K562 (cell line): Measurements from ENCODE around the gene MAP2K6. TPM values are rescaled to one million over a fixed set of nuclear protein-coding genes. Genes with fewer than 3 reads are reported as not detected.

Source experiments
- ATAC-seq: fragments of 200-7000 bp; cut with Tn5 transposase; 3 replicates; pipeline ENCODE4 v1.9.1; 2020; ENCODE audit warnings: moderate library complexity
- BruUV-seq: library from RNA; stranded (reverse); fragments of 400-500 nt; replicated peaks from 2 replicates; lab custom pipeline; 2021; lab: Mats Ljungman, UMichigan
- CTCF ChIA-PET: fragments of 300-600 bp; formaldehyde crosslinking; extraction: SDS; loops from one replicate; lab custom pipeline; 2021; ENCODE audit warnings: low intra/inter-chr PET ratio; lab: Yijun Ruan, JAX
- POLR2A ChIA-PET: fragments of 300-600, 350-650 bp; sonication (Branson Sonifier 250); formaldehyde crosslinking; extraction: SDS; loops from one replicate; lab custom pipeline; 2021; ENCODE audit warnings: antibody characterized with exemption, inconsistent platforms; lab: Yijun Ruan, JAX
- DNase-seq, 4 experiments: peaks; one replicate each; pipeline versions ENCODE4 v3.0.0 to v3.0.0-alpha.2; 2011 to 2018; ENCODE audit warnings: low spot score in 3 of 4, mixed read lengths in 3 of 4; ENCODE audit errors: extremely low read depth in 1 of 4
- FAIRE-seq: peaks from 2 replicates; lab custom pipeline; 2011; peaks lifted over from hg19 to GRCh38; lab: Jason Lieb, UNC
- H2AFZ ChIP-seq: 2 replicates; pipeline ENCODE4 v1.6.0; 2011; ENCODE audit warnings: low read depth, low read length, control low read depth, inconsistent platforms
- H3K27ac ChIP-seq: fragments of 200-600 bp; 3 replicates; pipeline ENCODE4 v1.8.0; 2011; ENCODE audit warnings: low read depth, mild to moderate bottlenecking, control low read depth, inconsistent platforms, low read length, moderate library complexity, mixed read lengths; ENCODE audit errors: extremely low read depth
- H3K27me3 ChIP-seq, 2 experiments: fragments of 300-600 bp in 1 of 2; 2 replicates in 1 of 2; 3 replicates in 1 of 2; pipeline versions ENCODE4 v1.6.0 to v1.8.0; 2011; ENCODE audit warnings: inconsistent platforms in 2 of 2, low read length in 2 of 2, mild to moderate bottlenecking in 1 of 2, mixed read lengths in 1 of 2, moderate library complexity in 1 of 2; ENCODE audit not compliant: control insufficient read depth in 2 of 2, insufficient read depth in 2 of 2
- H3K36me3 ChIP-seq: fragments of 300-600 bp; 3 replicates; pipeline ENCODE4 v1.8.0; 2011; ENCODE audit warnings: mild to moderate bottlenecking, low read length, inconsistent platforms; ENCODE audit not compliant: control insufficient read depth, insufficient read depth
- H3K4me1 ChIP-seq, 2 experiments: fragments of 200-600 bp in 1 of 2; replicated peaks in 1 of 2; 2 replicates in 1 of 2; 3 replicates in 1 of 2; pipeline versions ENCODE4 v1.5.1 to v1.8.0; 2011; ENCODE audit warnings: inconsistent platforms in 2 of 2, low read length in 2 of 2, mild to moderate bottlenecking in 1 of 2, mixed read lengths in 1 of 2, moderate library complexity in 1 of 2; ENCODE audit not compliant: control insufficient read depth in 2 of 2, insufficient read depth in 2 of 2
- H3K4me2 ChIP-seq: 2 replicates; pipeline ENCODE4 v1.6.1; 2011; ENCODE audit warnings: low read length, control low read depth, inconsistent platforms, mixed read lengths; ENCODE audit not compliant: insufficient read depth
- H3K4me3 ChIP-seq: fragments of 200-600 bp; sonication (generic), shearing (Covaris generic); 2 replicates; pipeline ENCODE4 v1.5.1; 2016; ENCODE audit warnings: control low read depth, inconsistent platforms
- H3K79me2 ChIP-seq: fragments of 200-600 bp; 3 replicates; pipeline ENCODE4 v1.8.0; 2011; ENCODE audit warnings: low read length, inconsistent platforms; ENCODE audit not compliant: control insufficient read depth, insufficient read depth
- H3K9ac ChIP-seq, 2 experiments: 2 replicates each; pipeline versions ENCODE4 v1.6.0 to v1.6.1; 2011; ENCODE audit warnings: low read depth in 2 of 2, low read length in 2 of 2, control low read depth in 1 of 2, inconsistent platforms in 1 of 2, mild to moderate bottlenecking in 1 of 2, mixed read lengths in 1 of 2; ENCODE audit not compliant: insufficient read depth in 1 of 2
- H3K9me1 ChIP-seq: one replicate; pipeline ENCODE4 v1.6.0; 2011; ENCODE audit warnings: inconsistent platforms, mild to moderate bottlenecking, low read length, moderate library complexity; ENCODE audit not compliant: control insufficient read depth, insufficient read depth
- H3K9me3 ChIP-seq: replicated peaks from 2 replicates; pipeline ENCODE4 v1.5.1; 2011; ENCODE audit warnings: low read depth, low read length, inconsistent platforms; ENCODE audit not compliant: control insufficient read depth, insufficient read depth
- H4K20me1 ChIP-seq: replicated peaks from 2 replicates; pipeline ENCODE4 v1.6.1; 2011; ENCODE audit warnings: low read length, inconsistent platforms, mixed read lengths; ENCODE audit not compliant: control insufficient read depth, insufficient read depth
- PYGO2 ChIP-seq: fragments of 450-650 bp; IDR thresholded peaks from 2 replicates; pipeline ENCODE4 v1.6.1; 2016; ENCODE audit warnings: mild to moderate bottlenecking, missing genetic modification characterization, moderate library complexity, missing compliant biosample characterization
- RUNX1 ChIP-seq: sonication (generic); IDR thresholded peaks from 2 replicates; pipeline ENCODE4 v1.6.1; 2016; ENCODE audit warnings: antibody characterized with exemption, low read depth
- SMARCE1 ChIP-seq: fragments of 450-650 bp; IDR thresholded peaks from 2 replicates; pipeline ENCODE4 v1.7.1; 2016; ENCODE audit warnings: mild to moderate bottlenecking
- SOX6 ChIP-seq: fragments of 450-650 bp; IDR thresholded peaks from 2 replicates; pipeline ENCODE4 v1.6.1; 2014; ENCODE audit warnings: mild to moderate bottlenecking
- ZNF165 ChIP-seq: fragments of 250-450 bp; sonication (Bioruptor Pico); IDR thresholded peaks from 2 replicates; pipeline ENCODE4 v1.4.0; 2020; ENCODE audit warnings: borderline replicate concordance
- ZNF316 ChIP-seq: fragments of 450-650 bp; IDR thresholded peaks from 2 replicates; pipeline ENCODE4 v1.6.1; 2016
- ZNF324 ChIP-seq: fragments of 250-450 bp; sonication (Bioruptor Pico); IDR thresholded peaks from 2 replicates; pipeline ENCODE4 v1.4.0; 2020; ENCODE audit warnings: mild to moderate bottlenecking
- ZNF431 ChIP-seq: sonication (generic); formaldehyde crosslinking; IDR thresholded peaks from 2 replicates; pipeline ENCODE4 v1.8.0; 2022; ENCODE audit warnings: mild to moderate bottlenecking, missing genetic modification reagents
- WGBS: fragments of 100-300 bp; shearing (Covaris generic); methylation state at CpG from one replicate; pipeline ENCODE4 v1.1.6; 2016; ENCODE audit warnings: low coverage, mixed read lengths; ENCODE audit not compliant: insufficient coverage; ENCODE audit errors: missing lambda C conversion rate; 5-methylcytosine and 5-hydroxymethylcytosine counted together
- in situ Hi-C: fragments of 300-500 bp; cut with MboI; formaldehyde crosslinking; loops from 4 replicates; pipeline ENCODE4 v1.15.0; 2018; ENCODE audit warnings: inconsistent platforms, mixed read lengths
- intact Hi-C: fragments of 100-400 bp; cut with micrococcal nuclease; formaldehyde crosslinking; loops from 2 replicates; pipeline ENCODE4 v1.14.2; 2022
- polyA plus RNA-seq, 8 experiments: library from polyadenylated mRNA; depleted of rRNA in 4 of 8; stranded (reverse) in 5 of 8; unstranded in 3 of 8; fragments of >200 nt; fragmentation: Nextera tagmentation in 2 of 8; fragmentation: Illumina TruSeq in 1 of 8; extraction: Ambion mirVana in 2 of 8; extraction: Trizol in 1 of 8; gene quantifications; 2 replicates each; pipeline versions ENCODE4 v1.2.1 to v1.2.3, GENCODE V29; 2011 to 2014; ENCODE audit warnings: inconsistent platforms in 1 of 8, missing spikeins in 1 of 8
- total RNA-seq, 7 experiments: library from RNA; depleted of rRNA in 6 of 7; stranded (reverse); fragments of >200 nt in 6 of 7; fragmentation: Illumina TruSeq in 2 of 7; extraction: Trizol in 2 of 7; gene quantifications; 2 replicates each; pipeline versions ENCODE4 v1.2.1 to v1.2.3, GENCODE V29; 2011 to 2021; ENCODE audit warnings: low replicate concordance in 1 of 7
- TF ChIP-seq, protein P1 (sequence below): fragments of 250-450 bp; sonication (Bioruptor Pico); IDR thresholded peaks from 2 replicates; pipeline ENCODE4 v1.4.0; 2020; ENCODE audit warnings: mild to moderate bottlenecking, moderate library complexity
- TF ChIP-seq, protein P2 (sequence below): fragments of 450-650 bp; formaldehyde crosslinking; IDR thresholded peaks from 2 replicates; pipeline ENCODE4 v1.4.0; 2022; ENCODE audit warnings: missing genetic modification characterization

MAP2K6 gene
- total and polyA plus RNA-seq, 9 of the 15 experiments (the other 6 are each of a cell fraction or from before 2014, with no cell fraction given): 0.07 to 0.13 TPM; not detected in 7

DNA sequence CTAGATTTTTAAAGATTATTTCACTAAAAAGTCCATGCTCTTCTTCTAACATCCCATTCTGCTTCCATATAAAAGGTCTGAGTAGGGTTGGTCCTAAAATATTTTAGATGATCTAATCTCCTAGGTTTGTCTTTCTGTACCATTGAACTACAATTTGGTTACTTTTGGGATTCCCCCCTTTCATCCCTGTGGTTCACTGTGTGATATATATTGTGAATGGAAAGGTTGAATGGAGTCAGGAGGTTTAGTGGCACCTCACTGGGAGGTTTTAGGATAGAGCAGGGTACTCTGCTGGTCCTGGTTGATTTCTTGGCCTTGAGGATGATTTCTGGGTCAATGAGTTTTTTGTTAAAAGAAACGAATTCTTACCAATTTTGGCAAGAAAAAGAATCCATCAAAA lies 29.5 kb downstream of the MAP2K6 start:
- no peaks in the 10 kb centered on the region for H4K20me1 ChIP-seq
- no peak for ATAC-seq
- no peak for FAIRE-seq
- no peak for DNase-seq
- no peaks in the 10 kb centered on the region for H3K79me2 ChIP-seq
- no peak overlapping the region for H3K4me3 ChIP-seq
- no peak overlapping the region for H2AFZ ChIP-seq
- 0% methylated on average over 1 of the region's 1 CpG for WGBS
- no peaks in the 10 kb centered on the region for H3K9me3 ChIP-seq
- POLR2A ChIA-PET: no interaction called here
- BruUV-seq: no TSS peak
- H3K27ac ChIP-seq: no peak overlapping the region
- peaks cover 0 to 12% of the 10 kb centered on the region in 2 experiments; a peak in 3 of 5 replicates for H3K27me3 ChIP-seq
- no peak overlapping the region for H3K4me2 ChIP-seq
- H3K9ac ChIP-seq: no peak overlapping the region
- TF ChIP-seq, protein P1, sequence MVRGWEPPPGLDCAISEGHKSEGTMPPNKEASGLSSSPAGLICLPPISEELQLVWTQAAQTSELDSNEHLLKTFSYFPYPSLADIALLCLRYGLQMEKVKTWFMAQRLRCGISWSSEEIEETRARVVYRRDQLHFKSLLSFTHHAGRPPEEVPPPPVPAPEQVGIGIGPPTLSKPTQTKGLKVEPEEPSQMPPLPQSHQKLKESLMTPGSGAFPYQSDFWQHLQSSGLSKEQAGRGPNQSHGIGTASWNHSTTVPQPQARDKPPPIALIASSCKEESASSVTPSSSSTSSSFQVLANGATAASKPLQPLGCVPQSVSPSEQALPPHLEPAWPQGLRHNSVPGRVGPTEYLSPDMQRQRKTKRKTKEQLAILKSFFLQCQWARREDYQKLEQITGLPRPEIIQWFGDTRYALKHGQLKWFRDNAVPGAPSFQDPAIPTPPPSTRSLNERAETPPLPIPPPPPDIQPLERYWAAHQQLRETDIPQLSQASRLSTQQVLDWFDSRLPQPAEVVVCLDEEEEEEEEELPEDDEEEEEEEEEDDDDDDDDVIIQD (CRISPR knock-in tag): no peak
- no peak for TF ChIP-seq ZNF165 (CRISPR knock-in tag)
- TF ChIP-seq SOX6: no peak
- no peak for TF ChIP-seq SMARCE1
- no peak for TF ChIP-seq PYGO2 (tag)
- no peak for TF ChIP-seq ZNF324
- no peak for TF ChIP-seq ZNF431 (CRISPR knock-in tag)
- TF ChIP-seq, protein P2, sequence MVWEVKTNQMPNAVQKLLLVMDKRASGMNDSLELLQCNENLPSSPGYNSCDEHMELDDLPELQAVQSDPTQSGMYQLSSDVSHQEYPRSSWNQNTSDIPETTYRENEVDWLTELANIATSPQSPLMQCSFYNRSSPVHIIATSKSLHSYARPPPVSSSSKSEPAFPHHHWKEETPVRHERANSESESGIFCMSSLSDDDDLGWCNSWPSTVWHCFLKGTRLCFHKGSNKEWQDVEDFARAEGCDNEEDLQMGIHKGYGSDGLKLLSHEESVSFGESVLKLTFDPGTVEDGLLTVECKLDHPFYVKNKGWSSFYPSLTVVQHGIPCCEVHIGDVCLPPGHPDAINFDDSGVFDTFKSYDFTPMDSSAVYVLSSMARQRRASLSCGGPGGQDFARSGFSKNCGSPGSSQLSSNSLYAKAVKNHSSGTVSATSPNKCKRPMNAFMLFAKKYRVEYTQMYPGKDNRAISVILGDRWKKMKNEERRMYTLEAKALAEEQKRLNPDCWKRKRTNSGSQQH (CRISPR knock-in tag): no peak
- no peak for TF ChIP-seq ZNF316
- no peak for TF ChIP-seq RUNX1
- intact Hi-C loops (no loop called here), in situ Hi-C loops (no loop called here)
- H3K36me3 ChIP-seq: no peaks in the 10 kb centered on the region
- no peaks in the 10 kb centered on the region for H3K9me1 ChIP-seq
- CTCF ChIA-PET: no interaction called here
- no peaks in the 10 kb centered on the region for H3K4me1 ChIP-seq
